ENCODE data around the gene SF3B2.

DNA sequence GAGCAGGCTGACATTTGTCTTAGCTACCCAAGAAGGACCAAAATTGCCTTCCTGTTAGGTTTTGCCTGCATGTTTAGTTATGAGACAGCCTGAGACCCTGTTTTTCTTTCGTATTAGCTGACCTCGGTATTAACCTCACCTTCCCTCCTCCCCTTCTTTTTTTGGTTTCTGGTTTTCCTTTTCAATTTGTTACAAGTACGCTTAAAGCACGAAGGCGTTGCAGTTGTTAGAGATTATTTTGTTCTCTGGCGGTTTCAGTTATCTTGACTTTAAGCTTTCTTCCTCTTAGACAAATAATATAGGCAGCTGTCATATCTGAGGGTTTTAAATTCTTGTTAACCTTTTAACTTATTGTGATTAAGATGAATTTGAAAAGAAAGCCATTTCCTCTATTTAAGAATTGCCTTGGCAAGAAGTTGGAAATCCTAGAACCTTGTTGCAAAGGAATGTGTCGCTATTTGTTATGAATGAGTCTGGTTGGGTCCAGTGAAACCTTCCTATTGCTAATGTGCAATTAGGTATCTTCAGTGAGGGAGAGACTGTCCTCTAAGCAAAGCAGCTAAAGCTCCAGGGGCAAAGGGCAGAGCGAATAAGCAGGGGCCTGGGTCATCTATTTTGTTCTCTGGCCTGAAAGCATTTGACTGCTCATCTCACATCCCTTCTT is 63.6 kb downstream of the SF3B2 start:
- TF ChIP-seq, protein P1, sequence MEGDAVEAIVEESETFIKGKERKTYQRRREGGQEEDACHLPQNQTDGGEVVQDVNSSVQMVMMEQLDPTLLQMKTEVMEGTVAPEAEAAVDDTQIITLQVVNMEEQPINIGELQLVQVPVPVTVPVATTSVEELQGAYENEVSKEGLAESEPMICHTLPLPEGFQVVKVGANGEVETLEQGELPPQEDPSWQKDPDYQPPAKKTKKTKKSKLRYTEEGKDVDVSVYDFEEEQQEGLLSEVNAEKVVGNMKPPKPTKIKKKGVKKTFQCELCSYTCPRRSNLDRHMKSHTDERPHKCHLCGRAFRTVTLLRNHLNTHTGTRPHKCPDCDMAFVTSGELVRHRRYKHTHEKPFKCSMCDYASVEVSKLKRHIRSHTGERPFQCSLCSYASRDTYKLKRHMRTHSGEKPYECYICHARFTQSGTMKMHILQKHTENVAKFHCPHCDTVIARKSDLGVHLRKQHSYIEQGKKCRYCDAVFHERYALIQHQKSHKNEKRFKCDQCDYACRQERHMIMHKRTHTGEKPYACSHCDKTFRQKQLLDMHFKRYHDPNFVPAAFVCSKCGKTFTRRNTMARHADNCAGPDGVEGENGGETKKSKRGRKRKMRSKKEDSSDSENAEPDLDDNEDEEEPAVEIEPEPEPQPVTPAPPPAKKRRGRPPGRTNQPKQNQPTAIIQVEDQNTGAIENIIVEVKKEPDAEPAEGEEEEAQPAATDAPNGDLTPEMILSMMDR (conservative IDR thresholded peaks at IDR 0.05; ENCODE audit: low read length): no peak
- TF ChIP-seq EZH2phosphoT487 (IDR thresholded peaks at IDR 0.05; ENCODE audit: borderline replicate concordance, low read depth, low read length): no peak

Data from OCI-LY7 (cell line).